Astrocyte (in vitro differentiated cells and primary cell): ENCODE results near the gene PTH1R.

ENCODE experiments used
- CTCF ChIP-seq: IDR thresholded peaks from 2 replicates; pipeline ENCODE4 v1.5.1; 2011; ENCODE audit warnings: low read depth, mild to moderate bottlenecking, inconsistent platforms, low read length, moderate library complexity; ENCODE audit not compliant: insufficient read depth
- EZH2 ChIP-seq: IDR thresholded peaks from 2 replicates; pipeline ENCODE4 v1.6.1; 2012; ENCODE audit warnings: mild to moderate bottlenecking, low read length, inconsistent platforms; ENCODE audit not compliant: insufficient read depth

GRCh38 chr3:46878781-46879436 lies 1.4 kb downstream of the PTH1R start:
- TF ChIP-seq EZH2 (no peak), CTCF (no peak)
